ENCODE results near the gene FOXP1. TPM values are rescaled to one million over a fixed set of nuclear protein-coding genes. Genes with fewer than 3 reads are reported as not detected.
A peak's percentile ranks its signal among the peaks of the same experiment; 100 is the strongest.

Gene FOXP1
- polyA plus RNA-seq (2013, experiment 1 of 4): 19.2 TPM
- 20.7 TPM for polyA plus RNA-seq (2013, experiment 2 of 4)
- 17.0 TPM for polyA plus RNA-seq (2013, experiment 3 of 4)
- polyA plus RNA-seq (2013, experiment 4 of 4): 16.7 TPM

- Histone ChIP-seq H3K27ac (ENCODE audit: insufficient read depth, low read depth, low read length, poor library complexity, severe bottlenecking) (peak within 1 kb of the TSS; percentile 95), H3K4me1 (ENCODE audit: control insufficient read depth, insufficient read depth, low read length) (peaks cover 25% of the 10 kb centered on the region), H3K9me3 (ENCODE audit: control insufficient read depth, low read length) (no peaks in the 10 kb centered on the region), H3K4me3 (ENCODE audit: insufficient read depth, low read depth, low read length) (peak within 1 kb of the TSS; percentile 72), H3K27me3 (ENCODE audit: control insufficient read depth, insufficient read depth, low read length, poor library complexity, severe bottlenecking) (peaks cover 28% of the 10 kb centered on the region), H3K36me3 (ENCODE audit: control insufficient read depth, insufficient read depth, low read length) (no peaks in the 10 kb centered on the region)
- WGBS, 2 experiments: 0% methylated on average over 60 to 69 of the region's 75 CpGs
These were observed at the start of gene FOXP1 for GRCh38 chr3:71583566-71584393. TSS of gene FOXP1 (minus strand) at chr3:71583728. CDS start at chr3:71198381, 385,347 bp downstream.

- no peak overlapping the region for H3K4me3 ChIP-seq (ENCODE audit: insufficient read depth, low read depth, low read length)
- H3K9me3 ChIP-seq (ENCODE audit: control insufficient read depth, low read length): no peaks in the 10 kb centered on the region
- H3K27ac ChIP-seq (ENCODE audit: insufficient read depth, low read depth, low read length, poor library complexity, severe bottlenecking): no peak overlapping the region
- H3K27me3 ChIP-seq (ENCODE audit: control insufficient read depth, insufficient read depth, low read length, poor library complexity, severe bottlenecking): no peaks in the 10 kb centered on the region
- no peaks in the 10 kb centered on the region for H3K36me3 ChIP-seq (ENCODE audit: control insufficient read depth, insufficient read depth, low read length)
- no peaks in the 10 kb centered on the region for H3K4me1 ChIP-seq (ENCODE audit: control insufficient read depth, insufficient read depth, low read length)
- 50 to 100% methylated on average over 1 to 2 of the region's 2 CpGs for WGBS, 2 experiments
These were observed 46.2 kb upstream of the FOXP1 start for GRCh38 chr3:71629711-71630110.

GRCh38 chr3:71629289-71629688, 45.8 kb upstream of the FOXP1 start:
- Histone ChIP-seq H3K4me1 (ENCODE audit: control insufficient read depth, insufficient read depth, low read length) (no peaks in the 10 kb centered on the region), H3K4me3 (ENCODE audit: insufficient read depth, low read depth, low read length) (no peak overlapping the region), H3K27me3 (ENCODE audit: control insufficient read depth, insufficient read depth, low read length, poor library complexity, severe bottlenecking) (no peaks in the 10 kb centered on the region), H3K9me3 (ENCODE audit: control insufficient read depth, low read length) (no peaks in the 10 kb centered on the region), H3K36me3 (ENCODE audit: control insufficient read depth, insufficient read depth, low read length) (no peaks in the 10 kb centered on the region), H3K27ac (ENCODE audit: insufficient read depth, low read depth, low read length, poor library complexity, severe bottlenecking) (no peak overlapping the region)
- WGBS, 2 experiments: 93% methylated on average over 7 to 8 of the region's 8 CpGs

GRCh38 chr3:71628522-71628921, 45.0 kb upstream of the FOXP1 start:
- Histone ChIP-seq H3K36me3 (ENCODE audit: control insufficient read depth, insufficient read depth, low read length) (no peaks in the 10 kb centered on the region), H3K27ac (ENCODE audit: insufficient read depth, low read depth, low read length, poor library complexity, severe bottlenecking) (no peak overlapping the region), H3K9me3 (ENCODE audit: control insufficient read depth, low read length) (no peaks in the 10 kb centered on the region), H3K27me3 (ENCODE audit: control insufficient read depth, insufficient read depth, low read length, poor library complexity, severe bottlenecking) (no peaks in the 10 kb centered on the region), H3K4me1 (ENCODE audit: control insufficient read depth, insufficient read depth, low read length) (no peaks in the 10 kb centered on the region), H3K4me3 (ENCODE audit: insufficient read depth, low read depth, low read length) (no peak overlapping the region)
- 89 to 96% methylated on average over 6 of the region's 6 CpGs for WGBS, 2 experiments

GRCh38 chr3:71625676-71626075, 42.1 kb upstream of the FOXP1 start:
- H3K9me3 ChIP-seq (ENCODE audit: control insufficient read depth, low read length): no peaks in the 10 kb centered on the region
- H3K4me1 ChIP-seq (ENCODE audit: control insufficient read depth, insufficient read depth, low read length): no peaks in the 10 kb centered on the region
- no peak overlapping the region for H3K27ac ChIP-seq (ENCODE audit: insufficient read depth, low read depth, low read length, poor library complexity, severe bottlenecking)
- no peaks in the 10 kb centered on the region for H3K27me3 ChIP-seq (ENCODE audit: control insufficient read depth, insufficient read depth, low read length, poor library complexity, severe bottlenecking)
- H3K36me3 ChIP-seq (ENCODE audit: control insufficient read depth, insufficient read depth, low read length): no peaks in the 10 kb centered on the region
- no peak overlapping the region for H3K4me3 ChIP-seq (ENCODE audit: insufficient read depth, low read depth, low read length)

GRCh38 chr3:71621825-71622537, 38.5 kb upstream of the FOXP1 start:
- no peak overlapping the region for H3K27ac ChIP-seq (ENCODE audit: insufficient read depth, low read depth, low read length, poor library complexity, severe bottlenecking)
- H3K4me1 ChIP-seq (ENCODE audit: control insufficient read depth, insufficient read depth, low read length): no peaks in the 10 kb centered on the region
- H3K36me3 ChIP-seq (ENCODE audit: control insufficient read depth, insufficient read depth, low read length): no peaks in the 10 kb centered on the region
- no peak overlapping the region for H3K4me3 ChIP-seq (ENCODE audit: insufficient read depth, low read depth, low read length)
- 93 to 95% methylated on average over 9 of the region's 9 CpGs for WGBS, 2 experiments
- no peaks in the 10 kb centered on the region for H3K27me3 ChIP-seq (ENCODE audit: control insufficient read depth, insufficient read depth, low read length, poor library complexity, severe bottlenecking)
- no peaks in the 10 kb centered on the region for H3K9me3 ChIP-seq (ENCODE audit: control insufficient read depth, low read length)

- Histone ChIP-seq H3K9me3 (ENCODE audit: control insufficient read depth, low read length) (no peaks in the 10 kb centered on the region), H3K27me3 (ENCODE audit: control insufficient read depth, insufficient read depth, low read length, poor library complexity, severe bottlenecking) (no peaks in the 10 kb centered on the region), H3K36me3 (ENCODE audit: control insufficient read depth, insufficient read depth, low read length) (no peaks in the 10 kb centered on the region), H3K27ac (ENCODE audit: insufficient read depth, low read depth, low read length, poor library complexity, severe bottlenecking) (no peak overlapping the region), H3K4me3 (ENCODE audit: insufficient read depth, low read depth, low read length) (no peak overlapping the region), H3K4me1 (ENCODE audit: control insufficient read depth, insufficient read depth, low read length) (no peaks in the 10 kb centered on the region)
- WGBS, 2 experiments: 85 to 86% methylated on average over 6 of the region's 6 CpGs
These were observed 35.0 kb upstream of the FOXP1 start for GRCh38 chr3:71618538-71618937.

GRCh38 chr3:71616571-71617021, 33.1 kb upstream of the FOXP1 start:
- Histone ChIP-seq H3K4me3 (ENCODE audit: insufficient read depth, low read depth, low read length) (no peak overlapping the region), H3K27me3 (ENCODE audit: control insufficient read depth, insufficient read depth, low read length, poor library complexity, severe bottlenecking) (no peaks in the 10 kb centered on the region), H3K4me1 (ENCODE audit: control insufficient read depth, insufficient read depth, low read length) (no peaks in the 10 kb centered on the region), H3K27ac (ENCODE audit: insufficient read depth, low read depth, low read length, poor library complexity, severe bottlenecking) (no peak overlapping the region), H3K9me3 (ENCODE audit: control insufficient read depth, low read length) (no peaks in the 10 kb centered on the region), H3K36me3 (ENCODE audit: control insufficient read depth, insufficient read depth, low read length) (no peaks in the 10 kb centered on the region)
- 93 to 96% methylated on average over 6 of the region's 6 CpGs for WGBS, 2 experiments

GRCh38 chr3:71614869-71615268, 31.3 kb upstream of the FOXP1 start:
- Histone ChIP-seq H3K4me1 (ENCODE audit: control insufficient read depth, insufficient read depth, low read length) (no peaks in the 10 kb centered on the region), H3K27me3 (ENCODE audit: control insufficient read depth, insufficient read depth, low read length, poor library complexity, severe bottlenecking) (no peaks in the 10 kb centered on the region), H3K36me3 (ENCODE audit: control insufficient read depth, insufficient read depth, low read length) (no peaks in the 10 kb centered on the region), H3K4me3 (ENCODE audit: insufficient read depth, low read depth, low read length) (no peak overlapping the region), H3K9me3 (ENCODE audit: control insufficient read depth, low read length) (no peaks in the 10 kb centered on the region), H3K27ac (ENCODE audit: insufficient read depth, low read depth, low read length, poor library complexity, severe bottlenecking) (no peak overlapping the region)
- WGBS, 2 experiments: 94 to 95% methylated on average over 3 of the region's 3 CpGs

- 92 to 96% methylated on average over 5 of the region's 5 CpGs for WGBS, 2 experiments
- Histone ChIP-seq H3K27me3 (ENCODE audit: control insufficient read depth, insufficient read depth, low read length, poor library complexity, severe bottlenecking) (no peaks in the 10 kb centered on the region), H3K4me1 (ENCODE audit: control insufficient read depth, insufficient read depth, low read length) (no peaks in the 10 kb centered on the region), H3K4me3 (ENCODE audit: insufficient read depth, low read depth, low read length) (no peak overlapping the region), H3K36me3 (ENCODE audit: control insufficient read depth, insufficient read depth, low read length) (no peaks in the 10 kb centered on the region), H3K9me3 (ENCODE audit: control insufficient read depth, low read length) (no peaks in the 10 kb centered on the region), H3K27ac (ENCODE audit: insufficient read depth, low read depth, low read length, poor library complexity, severe bottlenecking) (no peak overlapping the region)
These were observed 30.9 kb upstream of the FOXP1 start for GRCh38 chr3:71614426-71614825.

Measured in ectodermal cell (in vitro differentiated cells).